K562 (cell line): ENCODE data around the gene CAMK1D. TPM values are rescaled to one million over a fixed set of nuclear protein-coding genes. Genes with fewer than 3 reads are reported as not detected.

Source experiments
- ATAC-seq: fragments of 200-7000 bp; cut with Tn5 transposase; 3 replicates; pipeline ENCODE4 v1.9.1; 2020; ENCODE audit warnings: moderate library complexity
- BruUV-seq: library from RNA; stranded (reverse); fragments of 400-500 nt; replicated peaks from 2 replicates; lab custom pipeline; 2021; lab: Mats Ljungman, UMichigan
- CTCF ChIA-PET: fragments of 300-600 bp; formaldehyde crosslinking; extraction: SDS; loops from one replicate; lab custom pipeline; 2021; ENCODE audit warnings: low intra/inter-chr PET ratio; lab: Yijun Ruan, JAX
- POLR2A ChIA-PET: fragments of 300-600, 350-650 bp; sonication (Branson Sonifier 250); formaldehyde crosslinking; extraction: SDS; loops from one replicate; lab custom pipeline; 2021; ENCODE audit warnings: antibody characterized with exemption, inconsistent platforms; lab: Yijun Ruan, JAX
- DNase-seq, 4 experiments: peaks; one replicate each; pipeline versions ENCODE4 v3.0.0 to v3.0.0-alpha.2; 2011 to 2018; ENCODE audit warnings: low spot score in 3 of 4, mixed read lengths in 3 of 4; ENCODE audit errors: extremely low read depth in 1 of 4
- FAIRE-seq: peaks from 2 replicates; lab custom pipeline; 2011; peaks lifted over from hg19 to GRCh38; lab: Jason Lieb, UNC
- H2AFZ ChIP-seq: 2 replicates; pipeline ENCODE4 v1.6.0; 2011; ENCODE audit warnings: low read depth, low read length, control low read depth, inconsistent platforms
- H3K27ac ChIP-seq: fragments of 200-600 bp; 3 replicates; pipeline ENCODE4 v1.8.0; 2011; ENCODE audit warnings: low read depth, mild to moderate bottlenecking, control low read depth, inconsistent platforms, low read length, moderate library complexity, mixed read lengths; ENCODE audit errors: extremely low read depth
- H3K27me3 ChIP-seq, 2 experiments: fragments of 300-600 bp in 1 of 2; 2 replicates in 1 of 2; 3 replicates in 1 of 2; pipeline versions ENCODE4 v1.6.0 to v1.8.0; 2011; ENCODE audit warnings: inconsistent platforms in 2 of 2, low read length in 2 of 2, mild to moderate bottlenecking in 1 of 2, mixed read lengths in 1 of 2, moderate library complexity in 1 of 2; ENCODE audit not compliant: control insufficient read depth in 2 of 2, insufficient read depth in 2 of 2
- H3K36me3 ChIP-seq: fragments of 300-600 bp; 3 replicates; pipeline ENCODE4 v1.8.0; 2011; ENCODE audit warnings: mild to moderate bottlenecking, low read length, inconsistent platforms; ENCODE audit not compliant: control insufficient read depth, insufficient read depth
- H3K4me1 ChIP-seq, 2 experiments: fragments of 200-600 bp in 1 of 2; replicated peaks in 1 of 2; 2 replicates in 1 of 2; 3 replicates in 1 of 2; pipeline versions ENCODE4 v1.5.1 to v1.8.0; 2011; ENCODE audit warnings: inconsistent platforms in 2 of 2, low read length in 2 of 2, mild to moderate bottlenecking in 1 of 2, mixed read lengths in 1 of 2, moderate library complexity in 1 of 2; ENCODE audit not compliant: control insufficient read depth in 2 of 2, insufficient read depth in 2 of 2
- H3K4me2 ChIP-seq: 2 replicates; pipeline ENCODE4 v1.6.1; 2011; ENCODE audit warnings: low read length, control low read depth, inconsistent platforms, mixed read lengths; ENCODE audit not compliant: insufficient read depth
- H3K4me3 ChIP-seq: fragments of 200-600 bp; sonication (generic), shearing (Covaris generic); 2 replicates; pipeline ENCODE4 v1.5.1; 2016; ENCODE audit warnings: control low read depth, inconsistent platforms
- H3K79me2 ChIP-seq: fragments of 200-600 bp; 3 replicates; pipeline ENCODE4 v1.8.0; 2011; ENCODE audit warnings: low read length, inconsistent platforms; ENCODE audit not compliant: control insufficient read depth, insufficient read depth
- H3K9ac ChIP-seq, 2 experiments: 2 replicates each; pipeline versions ENCODE4 v1.6.0 to v1.6.1; 2011; ENCODE audit warnings: low read depth in 2 of 2, low read length in 2 of 2, control low read depth in 1 of 2, inconsistent platforms in 1 of 2, mild to moderate bottlenecking in 1 of 2, mixed read lengths in 1 of 2; ENCODE audit not compliant: insufficient read depth in 1 of 2
- H3K9me1 ChIP-seq: one replicate; pipeline ENCODE4 v1.6.0; 2011; ENCODE audit warnings: inconsistent platforms, mild to moderate bottlenecking, low read length, moderate library complexity; ENCODE audit not compliant: control insufficient read depth, insufficient read depth
- H3K9me3 ChIP-seq: replicated peaks from 2 replicates; pipeline ENCODE4 v1.5.1; 2011; ENCODE audit warnings: low read depth, low read length, inconsistent platforms; ENCODE audit not compliant: control insufficient read depth, insufficient read depth
- H4K20me1 ChIP-seq: replicated peaks from 2 replicates; pipeline ENCODE4 v1.6.1; 2011; ENCODE audit warnings: low read length, inconsistent platforms, mixed read lengths; ENCODE audit not compliant: control insufficient read depth, insufficient read depth
- ATF1 ChIP-seq, 2 experiments: fragments of 450-650 bp in 1 of 2; IDR thresholded peaks; 2 replicates each; pipeline ENCODE4 v1.6.1; 2016; ENCODE audit warnings: missing compliant biosample characterization in 1 of 2, missing genetic modification characterization in 1 of 2
- ATF3 ChIP-seq, 2 experiments: fragments of 450-650 bp in 1 of 2; sonication (generic) in 1 of 2; formaldehyde crosslinking in 1 of 2; IDR thresholded peaks in 1 of 2; conservative IDR thresholded peaks in 1 of 2; 2 replicates each; pipeline versions ENCODE4 v1.6.1 to v1.8.1; 2016 to 2023; ENCODE audit warnings: mild to moderate bottlenecking in 2 of 2, moderate library complexity in 2 of 2, inconsistent platforms in 1 of 2, missing genetic modification reagents in 1 of 2
- ATF7 ChIP-seq: fragments of 450-650 bp; IDR thresholded peaks from 2 replicates; pipeline ENCODE4 v1.7.1; 2014; ENCODE audit warnings: mild to moderate bottlenecking, moderate library complexity
- BACH1 ChIP-seq: fragments of 200-800 bp; sonication (Bioruptor generic); IDR thresholded peaks from 2 replicates; pipeline ENCODE4 v1.6.1; 2016; ENCODE audit warnings: missing genetic modification characterization, missing compliant biosample characterization
- BHLHE40 ChIP-seq: IDR thresholded peaks from 2 replicates; pipeline ENCODE4 v1.6.1; 2011; ENCODE audit warnings: low read length, improper control_type of control experiment
- BRD9 ChIP-seq: fragments of 450-650 bp; IDR thresholded peaks from 2 replicates; pipeline ENCODE4 v1.6.1; 2018; ENCODE audit warnings: low read depth; ENCODE audit not compliant: partially characterized antibody
- CEBPB ChIP-seq: fragments of 450-650 bp; IDR thresholded peaks from 2 replicates; pipeline ENCODE4 v1.6.1; 2016; ENCODE audit warnings: missing genetic modification characterization, missing compliant biosample characterization
- CEBPG ChIP-seq, 3 experiments: fragments of 200-800 bp in 1 of 3; sonication (Bioruptor generic) in 1 of 3; sonication (generic) in 1 of 3; formaldehyde crosslinking in 1 of 3; IDR thresholded peaks in 2 of 3; conservative IDR thresholded peaks in 1 of 3; 2 replicates each; pipeline versions ENCODE4 v1.6.1 to v1.8.0; 2016 to 2022; ENCODE audit warnings: missing compliant biosample characterization in 2 of 3, missing genetic modification characterization in 2 of 3, mild to moderate bottlenecking in 1 of 3, missing genetic modification reagents in 1 of 3
- COPS2 ChIP-seq: fragments of 450-650 bp; conservative IDR thresholded peaks from 2 replicates; pipeline ENCODE4 v1.6.1; 2016; ENCODE audit warnings: mild to moderate bottlenecking, moderate library complexity
- GABPA ChIP-seq: fragments of 200-800 bp; sonication (Bioruptor generic); conservative IDR thresholded peaks from 2 replicates; pipeline ENCODE4 v1.6.1; 2016; ENCODE audit warnings: low read depth, missing genetic modification characterization, missing compliant biosample characterization
- JUND ChIP-seq, 2 experiments: IDR thresholded peaks; 2 replicates in 1 of 2; 3 replicates in 1 of 2; pipeline ENCODE4 v1.6.1; 2011; ENCODE audit warnings: borderline replicate concordance in 2 of 2, low read depth in 2 of 2, low read length in 2 of 2, improper control_type of control experiment in 1 of 2, missing biosample characterization in 1 of 2, missing genetic modification characterization in 1 of 2, missing genetic modification reagents in 1 of 2
- KDM1A ChIP-seq, 2 experiments: fragments of 450-650 bp; IDR thresholded peaks; 2 replicates each; pipeline ENCODE4 v1.6.1; 2016; ENCODE audit warnings: mild to moderate bottlenecking in 2 of 2
- MAFG ChIP-seq: fragments of 450-650 bp; conservative IDR thresholded peaks from 2 replicates; pipeline ENCODE4 v1.6.1; 2016; ENCODE audit warnings: missing genetic modification characterization, missing compliant biosample characterization
- NFE2 ChIP-seq: IDR thresholded peaks from 2 replicates; pipeline ENCODE4 v1.6.1; 2014; ENCODE audit warnings: antibody characterized with exemption, low read depth
- RCOR1 ChIP-seq, 2 experiments: IDR thresholded peaks; 2 replicates each; pipeline ENCODE4 v1.6.1; 2012; ENCODE audit warnings: low read depth in 2 of 2, low read length in 2 of 2, borderline replicate concordance in 1 of 2, improper control_type of control experiment in 1 of 2
- SMARCA4 ChIP-seq: fragments of 450-650 bp; IDR thresholded peaks from 2 replicates; pipeline ENCODE4 v1.6.1; 2016
- SNAPC5 ChIP-seq: fragments of 250-450 bp; sonication (Bioruptor Pico); IDR thresholded peaks from 2 replicates; pipeline ENCODE4 v1.8.0; 2021; ENCODE audit warnings: moderate library complexity, mild to moderate bottlenecking, inconsistent platforms
- TGIF2 ChIP-seq: sonication (generic); formaldehyde crosslinking; IDR thresholded peaks from 2 replicates; pipeline ENCODE4 v1.8.1; 2022; ENCODE audit warnings: mild to moderate bottlenecking, missing genetic modification reagents, moderate library complexity
- ZBTB1 ChIP-seq: sonication (generic); formaldehyde crosslinking; IDR thresholded peaks from 2 replicates; pipeline ENCODE4 v1.8.1; 2023; ENCODE audit warnings: missing genetic modification reagents, low read depth, mild to moderate bottlenecking, borderline replicate concordance
- ZFP36 ChIP-seq: fragments of 150-350 bp; IDR thresholded peaks from 2 replicates; pipeline ENCODE4 v1.6.1; 2018; ENCODE audit warnings: low read length, low read depth; ENCODE audit not compliant: partially characterized antibody
- ZNF384 ChIP-seq: IDR thresholded peaks from 2 replicates; pipeline ENCODE4 v1.6.1; 2012; ENCODE audit warnings: low read depth, low read length, improper control_type of control experiment
- WGBS: fragments of 100-300 bp; shearing (Covaris generic); methylation state at CpG from one replicate; pipeline ENCODE4 v1.1.6; 2016; ENCODE audit warnings: low coverage, mixed read lengths; ENCODE audit not compliant: insufficient coverage; ENCODE audit errors: missing lambda C conversion rate; 5-methylcytosine and 5-hydroxymethylcytosine counted together
- in situ Hi-C: fragments of 300-500 bp; cut with MboI; formaldehyde crosslinking; loops from 4 replicates; pipeline ENCODE4 v1.15.0; 2018; ENCODE audit warnings: inconsistent platforms, mixed read lengths
- intact Hi-C: fragments of 100-400 bp; cut with micrococcal nuclease; formaldehyde crosslinking; loops from 2 replicates; pipeline ENCODE4 v1.14.2; 2022
- polyA plus RNA-seq, 8 experiments: library from polyadenylated mRNA; depleted of rRNA in 4 of 8; stranded (reverse) in 5 of 8; unstranded in 3 of 8; fragments of >200 nt; fragmentation: Nextera tagmentation in 2 of 8; fragmentation: Illumina TruSeq in 1 of 8; extraction: Ambion mirVana in 2 of 8; extraction: Trizol in 1 of 8; gene quantifications; 2 replicates each; pipeline versions ENCODE4 v1.2.1 to v1.2.3, GENCODE V29; 2011 to 2014; ENCODE audit warnings: inconsistent platforms in 1 of 8, missing spikeins in 1 of 8
- total RNA-seq, 7 experiments: library from RNA; depleted of rRNA in 6 of 7; stranded (reverse); fragments of >200 nt in 6 of 7; fragmentation: Illumina TruSeq in 2 of 7; extraction: Trizol in 2 of 7; gene quantifications; 2 replicates each; pipeline versions ENCODE4 v1.2.1 to v1.2.3, GENCODE V29; 2011 to 2021; ENCODE audit warnings: low replicate concordance in 1 of 7

CAMK1D gene
- total and polyA plus RNA-seq, 9 of the 15 experiments (the other 6 are each of a cell fraction or from before 2014, with no cell fraction given), result 0.12 to 0.24 (median 0.20) TPM; not detected in 5

- DNase-seq (peak in 2 of 4 experiments; percentile 15), ATAC-seq (peak; percentile 71), FAIRE-seq (peak; percentile 60)
- WGBS, result 3% methylated on average over 18 of the region's 18 CpGs
- Histone ChIP-seq H3K9me1 (no peaks in the 10 kb centered on the region), H3K9ac (no peak overlapping the region), H3K36me3 (no peaks in the 10 kb centered on the region), H3K27me3 (peaks cover 9 to 16% of the 10 kb centered on the region in 2 experiments), H3K9me3 (no peaks in the 10 kb centered on the region), H3K79me2 (no peaks in the 10 kb centered on the region), H3K4me1 (no peaks in the 10 kb centered on the region), H3K4me3 (no peak overlapping the region), H2AFZ (no peak overlapping the region; the same call in 1 of the 2 replicates), H3K4me2 (no peak overlapping the region; the same call in 1 of the 2 replicates), H4K20me1 (no peaks in the 10 kb centered on the region; the same call in 1 of the 2 replicates), H3K27ac (no peak overlapping the region)
- intact Hi-C loops, result no loop called here
- ChIA-PET CTCF (no interaction called here), POLR2A (no interaction called here)
- BruUV-seq, result no TSS peak
- in situ Hi-C loops, result no loop called here
- TF ChIP-seq COPS2 (no peak), GABPA (tag) (peak; percentile 57), ATF1 (CRISPR knock-in tag; IDR thresholded peaks at IDR 0.05) (no peak), ATF1 (tag; IDR thresholded peaks at IDR 0.05) (peak; percentile 59), BHLHE40 (0 out of 2 replicates have a peak, but pooled peaks have one; percentile 36), SMARCA4 (peak; percentile 32; the same call in 1 of the 2 replicates), ATF7 (peak; percentile 83), JUND (IDR thresholded peaks at IDR 0.05; ENCODE audit: borderline replicate concordance, low read depth, low read length) (peak; percentile 82), JUND (tag; IDR thresholded peaks at IDR 0.05; ENCODE audit: borderline replicate concordance, low read depth, low read length) (peak; percentile 90), KDM1A (IDR thresholded peaks at IDR 0.05) (peak; percentile 36 to 54; a peak in 2 of 4 replicates), CEBPG (CRISPR knock-in tag; IDR thresholded peaks at IDR 0.05) (no peak), CEBPG (tag; conservative IDR thresholded peaks at IDR 0.05 in 1 of 2, IDR thresholded peaks at IDR 0.05 in 1 of 2) (peak; percentile 50 to 76; a peak in 3 of 4 replicates), TGIF2 (CRISPR knock-in tag) (no peak), RCOR1 (IDR thresholded peaks at IDR 0.05; ENCODE audit: borderline replicate concordance in 1 of 2, low read depth in 2 of 2, low read length in 2 of 2) (peak in 1 of 2 experiments; percentile 62; a peak in 1 of 4 replicates), ZNF384 (no peak), BACH1 (peak; percentile 63; the same call in 1 of the 2 replicates), NFE2 (peak; percentile 80), ZBTB1 (no peak), BRD9 (peak; percentile 27), SNAPC5 (CRISPR knock-in tag) (no peak), ATF3 (IDR thresholded peaks at IDR 0.05) (peak; percentile 89), ATF3 (CRISPR knock-in tag; conservative IDR thresholded peaks at IDR 0.05) (no peak), MAFG (peak; percentile 80), ZFP36 (peak; percentile 84), CEBPB (0 out of 2 replicates have a peak, but pooled peaks have one; percentile 22)
These were observed 99.5 kb downstream of the CAMK1D start for GRCh38 chr10:12448729-12449391.
